Thoracic aorta (tissue), 2 donors: ENCODE measurements around the gene SAMD11. TPM values are rescaled to one million over a fixed set of nuclear protein-coding genes. Genes with fewer than 3 reads are reported as not detected.

Experiments
- ATAC-seq: fragments of 150-250 bp; one replicate; pipeline ENCODE4 v1.8.0; 2017; ENCODE audit warnings: low read depth; ENCODE audit not compliant: insufficient number of reproducible peaks, low FRiP score
- DNase-seq: peaks from one replicate; pipeline ENCODE4 v3.0.0-alpha.2; 2020; ENCODE audit warnings: low spot score
- H3K27ac ChIP-seq, 2 donors: fragments of 200-600 bp; sonication (generic); 1 replicate in 1 of 2; 2 replicates in 1 of 2; pipeline ENCODE4 v1.5.1; 2016; ENCODE audit warnings: mild to moderate bottlenecking in 2 of 2, moderate library complexity in 2 of 2
- H3K27me3 ChIP-seq: fragments of 200-600 bp; sonication (generic); replicated peaks from 2 replicates; pipeline ENCODE4 v1.6.0; 2016; ENCODE audit warnings: mild to moderate bottlenecking; ENCODE audit not compliant: insufficient read depth
- H3K36me3 ChIP-seq: fragments of 200-600 bp; sonication (generic); one replicate; pipeline ENCODE4 v1.5.1; 2016
- H3K4me1 ChIP-seq, 2 donors: fragments of 200-600 bp; sonication (generic); 1 replicate in 1 of 2; 2 replicates in 1 of 2; pipeline versions ENCODE4 v1.5.1 to v1.6.0; 2016; ENCODE audit warnings: low read depth in 2 of 2, mild to moderate bottlenecking in 1 of 2; ENCODE audit not compliant: control insufficient read depth in 1 of 2
- H3K4me3 ChIP-seq: fragments of 200-600 bp; sonication (generic); 2 replicates; pipeline ENCODE4 v1.5.1; 2016; ENCODE audit warnings: mild to moderate bottlenecking
- H3K9me3 ChIP-seq: fragments of 200-600 bp; sonication (generic); 2 replicates; pipeline ENCODE4 v1.5.1; 2016
- CTCF ChIP-seq: fragments of 200-600 bp; sonication (generic); IDR thresholded peaks from one replicate; pipeline ENCODE4 v1.5.1; 2019; ENCODE audit warnings: antibody characterized with exemption
- total RNA-seq, 2 donors: library from RNA; depleted of rRNA; stranded (reverse); fragments of >200 nt; gene quantifications; one replicate each; pipeline versions ENCODE4 v1.1.0 to v1.2.3, GENCODE V29; 2016

SAMD11 gene
- total RNA-seq, 2 donors from 2014 or later, result 10.2 to 18.8 TPM

GRCh38 chr1:918843-919242 lies 4.9 kb upstream of the SAMD11 start:
- Histone ChIP-seq H3K27me3 (no peaks in the 10 kb centered on the region), H3K36me3 (no peaks in the 10 kb centered on the region), H3K27ac (no peak overlapping the region), H3K4me3 (no peak overlapping the region), H3K9me3 (no peaks in the 10 kb centered on the region), H3K4me1 (peaks cover 8 to 37% of the 10 kb centered on the region in 2 donors)
- no peak for DNase-seq
- TF ChIP-seq CTCF, result no peak
- ATAC-seq, result no peak

GRCh38 chr1:919271-919872 lies 4.4 kb upstream of the SAMD11 start:
- Histone ChIP-seq H3K27me3 (no peaks in the 10 kb centered on the region), H3K27ac (no peak overlapping the region), H3K9me3 (no peaks in the 10 kb centered on the region), H3K36me3 (no peaks in the 10 kb centered on the region), H3K4me1 (peaks cover 8 to 39% of the 10 kb centered on the region in 2 donors), H3K4me3 (no peak overlapping the region)
- ATAC-seq (no peak), DNase-seq (no peak)
- no peak for TF ChIP-seq CTCF

- no peak for TF ChIP-seq CTCF
- DNase-seq (no peak), ATAC-seq (no peak)
- Histone ChIP-seq H3K27me3 (no peaks in the 10 kb centered on the region), H3K4me1 (peaks cover 8 to 46% of the 10 kb centered on the region in 2 donors), H3K9me3 (no peaks in the 10 kb centered on the region), H3K27ac (no peak overlapping the region), H3K4me3 (no peak overlapping the region), H3K36me3 (no peaks in the 10 kb centered on the region)
Observed at GRCh38 chr1:920010-920409, 3.7 kb upstream of the SAMD11 start.

- Histone ChIP-seq H3K4me1 (peaks cover 8 to 51% of the 10 kb centered on the region in 2 donors), H3K27me3 (no peaks in the 10 kb centered on the region), H3K36me3 (no peaks in the 10 kb centered on the region), H3K9me3 (no peaks in the 10 kb centered on the region), H3K4me3 (peak overlapping the region; percentile 37), H3K27ac (no peak overlapping the region)
- DNase-seq, result no peak
- ATAC-seq, result no peak
- no peak for TF ChIP-seq CTCF
Observed at GRCh38 chr1:920521-920920, 3.2 kb upstream of the SAMD11 start.

- peaks cover 8 to 54% of the 10 kb centered on the region in 2 donors for H3K4me1 ChIP-seq
- peak overlapping the region; percentile 37 for H3K4me3 ChIP-seq
- H3K27me3 ChIP-seq, result no peaks in the 10 kb centered on the region
- ATAC-seq (no peak), DNase-seq (no peak)
- H3K27ac ChIP-seq, result no peak overlapping the region
- peak; percentile 68 for TF ChIP-seq CTCF
- no peaks in the 10 kb centered on the region for H3K9me3 ChIP-seq
- no peaks in the 10 kb centered on the region for H3K36me3 ChIP-seq
Observed at GRCh38 chr1:921011-921837, 2.5 kb upstream of the SAMD11 start.
